Fibroblast of skin of left biceps (primary cell): ENCODE results near the gene HTRA3.

Experiments
- DNase-seq, 2 experiments: peaks; one replicate each; pipeline ENCODE4 v3.0.0-alpha.2; 2013; ENCODE audit warnings: low read depth in 2 of 2

Gene HTRA3

GRCh38 chr4:8355864-8356565 lies 86.5 kb downstream of the HTRA3 start:
- no peak for DNase-seq
